Spleen (tissue), 7 donors: Measurements from ENCODE around the gene SHISA6.

Experiments
- CTCF ChIP-seq, 11 experiments: fragments of 200-600 bp in 7 of 11; fragments of 450-650 bp in 4 of 11; sonication (generic) in 4 of 11; IDR thresholded peaks in 8 of 11; conservative IDR thresholded peaks in 3 of 11; 1 replicate in 7 of 11; 2 replicates in 4 of 11; pipeline versions ENCODE4 v1.4.0 to v1.8.0; 2016 to 2021; ENCODE audit warnings: antibody characterized with exemption in 11 of 11, inconsistent platforms in 4 of 11, mild to moderate bottlenecking in 1 of 11
- POLR2A ChIP-seq, 3 donors: fragments of 450-650 bp; IDR thresholded peaks; one replicate each; pipeline ENCODE4 v1.5.1; 2017; ENCODE audit warnings: antibody characterized with exemption in 3 of 3, mild to moderate bottlenecking in 1 of 3
- donor health status: DM: no; HTN: no; CAD: no; lungs with moderate emphysema.
- donor health status: DM: no; HTN: no; CAD: no.
- donor health status: DM: no; HTN: no; CAD: no.

- TF ChIP-seq POLR2A (IDR thresholded peaks at IDR 0.05) (no peak), CTCF (IDR thresholded peaks at IDR 0.05 in 8 of 11, conservative IDR thresholded peaks at IDR 0.05 in 3 of 11) (no peak)
Measured at GRCh38 chr17:11554042-11554441, 313.0 kb downstream of the SHISA6 start.
